NCI-H2227 treated with DMSO at 0.1 percent for 48 hours (cell line): Measurements from ENCODE around the gene ANAPC15.

ENCODE experiments used
- DNase-seq: peaks from one replicate; lab custom pipeline; 2025; lab: John Stamatoyannopoulos, UW

The ANAPC15 gene

DNA sequence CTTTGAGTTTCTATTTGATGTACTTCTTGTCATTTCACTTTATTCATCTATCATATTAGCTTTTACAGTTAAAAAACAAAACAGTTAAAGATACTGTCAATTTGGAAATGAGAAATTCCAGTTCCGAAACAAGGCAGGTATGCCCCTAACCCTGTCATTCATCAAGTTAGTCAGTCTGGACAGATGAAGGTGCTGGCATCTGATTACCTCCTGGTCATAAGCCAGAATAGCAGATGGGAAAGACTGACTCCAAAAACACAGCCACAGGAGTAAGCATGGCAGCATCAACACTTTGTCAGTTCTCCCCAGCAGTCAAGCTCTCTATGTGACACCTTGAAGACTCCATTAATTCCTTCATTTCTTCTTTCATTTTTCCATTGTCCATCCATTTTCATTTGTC lies 27.5 kb downstream of the ANAPC15 start:
- no peak for DNase-seq

DNA sequence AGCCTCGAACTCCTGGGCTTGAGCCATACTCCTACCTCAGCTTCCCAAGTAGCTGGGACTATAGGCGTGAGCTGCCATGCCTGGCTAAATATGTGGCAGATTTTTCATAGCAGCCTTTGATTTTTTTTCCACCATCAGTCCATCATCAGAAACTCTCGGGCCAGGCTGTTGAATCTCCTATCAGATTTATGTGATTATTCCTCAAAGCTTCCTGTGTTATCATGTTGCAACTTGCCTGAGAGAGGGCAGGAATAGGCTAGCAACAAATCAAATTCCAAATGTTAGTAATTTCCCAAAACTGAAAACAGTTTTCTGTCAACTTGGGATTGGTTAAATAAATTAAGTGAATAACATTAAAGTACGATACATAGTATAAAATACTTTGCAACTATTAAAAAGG lies 28.4 kb downstream of the ANAPC15 start:
- DNase-seq, result no peak

DNA sequence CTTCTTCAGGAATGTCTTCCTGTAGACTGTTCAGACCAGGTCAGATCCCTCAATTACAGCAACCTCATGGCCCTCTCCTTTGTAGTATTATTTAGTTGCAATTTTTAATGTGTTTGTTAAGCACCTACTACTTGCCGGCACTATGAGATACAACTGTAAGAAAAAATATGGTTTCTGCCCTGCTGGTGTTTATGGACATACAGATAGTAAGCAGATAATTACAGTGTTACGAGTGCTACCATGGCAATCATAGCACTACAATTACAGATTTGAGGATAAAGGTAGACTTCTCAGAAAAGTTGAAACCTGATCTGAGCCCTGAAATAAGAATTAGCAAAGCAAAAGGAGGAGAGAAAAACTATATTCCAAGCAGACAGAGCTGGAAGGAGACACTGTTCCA lies 29.1 kb downstream of the ANAPC15 start:
- peak; percentile 76 for DNase-seq

DNA sequence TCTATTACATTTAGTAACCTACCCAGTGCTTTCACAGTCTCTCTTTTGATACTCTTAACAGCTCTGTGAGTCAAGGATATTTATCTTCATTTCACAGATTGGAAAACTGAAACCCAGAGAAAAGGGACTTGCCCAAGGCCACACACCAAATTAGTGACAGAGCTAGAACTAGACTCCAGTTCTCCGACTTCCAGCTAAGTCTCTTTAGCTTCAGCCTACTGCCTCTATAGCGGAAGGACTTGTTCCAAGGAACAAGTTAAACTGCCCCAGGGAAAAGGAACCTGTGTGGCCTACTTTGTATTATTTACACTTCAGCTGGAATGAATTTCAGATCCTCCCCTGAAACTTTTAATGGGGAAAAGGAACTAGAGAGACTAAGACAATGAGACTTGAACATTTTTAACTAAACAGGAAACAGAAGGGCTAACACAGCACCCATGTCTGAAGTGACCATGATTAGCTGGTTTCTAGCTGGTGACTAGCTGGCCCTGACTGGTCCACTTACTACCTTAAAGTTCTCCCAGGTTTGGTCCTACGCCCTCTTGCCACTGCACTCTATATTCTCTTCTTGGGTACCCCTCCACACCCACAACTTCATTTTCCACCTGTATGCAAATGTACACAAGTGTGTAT lies 30.6 kb downstream of the ANAPC15 start:
- no peak for DNase-seq

DNA sequence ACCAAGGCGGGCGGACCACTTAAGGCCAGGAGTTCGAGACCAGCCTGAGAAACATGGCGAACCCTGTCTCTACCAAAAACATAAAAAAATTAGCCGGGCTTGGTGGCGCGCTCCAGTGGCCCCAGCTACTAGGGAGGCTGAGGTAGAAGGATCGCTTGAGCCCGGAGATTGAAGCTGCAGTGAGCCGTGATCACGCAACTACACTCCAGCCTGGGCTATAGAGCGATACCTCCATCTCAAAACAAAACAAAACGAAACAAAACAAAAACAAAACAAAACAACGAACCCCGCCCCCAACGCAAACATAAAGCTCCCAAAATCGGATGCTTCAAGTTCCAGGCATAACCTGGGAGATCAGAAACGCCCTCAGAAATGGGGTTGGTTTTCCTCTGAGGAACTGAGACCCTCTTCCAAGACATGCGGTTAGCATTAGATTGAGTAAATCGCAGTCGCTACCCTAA lies 31.3 kb downstream of the ANAPC15 start:
- no peak for DNase-seq

DNA sequence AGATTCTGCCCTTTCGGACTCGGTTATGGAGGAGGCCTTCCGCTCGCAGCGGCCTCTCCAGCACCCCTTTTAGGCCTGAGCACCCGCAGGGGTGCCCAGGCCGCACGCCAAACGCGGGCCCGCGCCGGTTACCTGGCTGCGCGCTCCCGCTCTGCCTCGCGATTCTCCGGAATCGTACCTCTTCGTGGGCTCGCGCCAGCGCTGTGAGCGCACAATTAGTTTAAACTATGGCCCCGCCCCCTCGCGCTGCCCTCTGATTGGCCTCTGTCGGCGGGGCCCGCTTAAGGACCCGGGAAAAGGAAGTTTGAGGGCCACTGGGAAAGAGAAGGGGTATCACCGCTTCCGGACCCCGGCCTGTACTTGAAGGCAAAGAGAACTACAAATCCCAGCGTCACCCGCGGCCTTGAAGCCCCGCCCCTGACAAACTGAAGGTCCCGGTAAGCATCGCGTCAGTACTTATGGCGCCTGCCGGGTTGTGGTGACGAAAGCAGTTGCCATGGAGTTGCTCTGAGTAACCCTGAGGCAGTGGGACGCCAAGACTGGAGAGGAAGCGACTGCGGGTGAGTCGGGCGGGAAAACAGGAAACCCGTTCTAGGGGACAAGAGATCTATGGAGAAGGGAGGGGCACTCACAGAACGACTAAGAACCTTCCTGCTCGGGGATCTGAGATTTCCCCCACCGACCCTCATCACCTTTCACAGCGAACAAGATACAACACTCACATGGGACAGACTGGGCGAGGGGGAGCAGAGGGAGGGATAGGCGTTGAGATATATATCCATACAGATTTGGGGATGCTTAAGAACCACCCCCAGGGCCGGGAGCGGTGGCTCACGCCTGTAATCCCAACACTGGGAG lies 31.9 kb downstream of the ANAPC15 start, which contains the start of the genes LRRC51 and NUMA1:
Gene LRRC51, plus strand, starts transcription at position 525 of the 858 bp plus-strand sequence. CDS start 8,234 bp downstream, outside the sequence.
Gene NUMA1, minus strand, starts transcription at position 217 of the 858 bp plus-strand sequence. CDS start 44,599 bp downstream, outside the sequence.
- DNase-seq, result peak; percentile 100

DNA sequence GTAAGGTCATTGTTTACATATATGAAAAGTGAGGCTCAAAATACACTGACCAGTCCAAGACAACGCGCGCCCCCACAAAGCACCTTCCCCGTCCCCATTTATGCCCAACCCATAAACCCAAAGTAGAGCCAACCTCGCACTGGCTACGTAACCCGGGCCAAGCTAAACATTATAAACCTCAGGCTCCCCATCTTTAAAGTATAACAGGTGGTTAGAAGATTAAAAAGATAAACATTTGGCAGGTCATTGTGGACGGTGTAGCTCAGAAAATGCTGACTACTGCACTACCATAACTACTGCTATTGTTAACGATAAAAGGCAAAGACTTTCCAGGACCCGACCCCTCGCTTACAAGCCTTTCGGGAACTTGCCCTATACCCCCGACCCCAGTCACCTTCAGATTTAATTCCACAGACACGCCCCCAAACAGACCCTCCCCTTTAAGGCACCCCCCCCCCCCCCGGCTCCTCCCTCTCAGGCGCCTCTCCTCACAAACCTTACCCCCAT lies 32.6 kb downstream of the ANAPC15 start:
- no peak for DNase-seq

DNA sequence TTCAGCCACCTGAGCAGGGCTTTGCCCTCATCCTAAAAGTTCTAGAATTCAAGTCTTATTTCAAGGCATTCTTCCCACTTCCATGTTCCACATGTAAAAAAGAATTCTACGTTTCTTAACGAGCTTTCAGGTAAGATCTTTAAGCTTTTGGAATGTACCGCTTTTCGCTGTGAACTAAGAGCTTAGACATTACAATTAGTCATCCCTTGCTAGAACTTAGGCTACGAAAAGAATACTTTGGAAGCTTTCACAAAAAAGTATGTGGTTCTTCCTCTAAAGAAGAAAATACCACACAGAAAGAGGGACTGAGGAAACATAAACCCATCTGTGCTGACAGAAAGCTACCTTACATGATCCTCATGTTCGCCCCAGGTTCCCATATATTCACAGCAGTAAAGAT lies 34.0 kb downstream of the ANAPC15 start:
- DNase-seq, result no peak

DNA sequence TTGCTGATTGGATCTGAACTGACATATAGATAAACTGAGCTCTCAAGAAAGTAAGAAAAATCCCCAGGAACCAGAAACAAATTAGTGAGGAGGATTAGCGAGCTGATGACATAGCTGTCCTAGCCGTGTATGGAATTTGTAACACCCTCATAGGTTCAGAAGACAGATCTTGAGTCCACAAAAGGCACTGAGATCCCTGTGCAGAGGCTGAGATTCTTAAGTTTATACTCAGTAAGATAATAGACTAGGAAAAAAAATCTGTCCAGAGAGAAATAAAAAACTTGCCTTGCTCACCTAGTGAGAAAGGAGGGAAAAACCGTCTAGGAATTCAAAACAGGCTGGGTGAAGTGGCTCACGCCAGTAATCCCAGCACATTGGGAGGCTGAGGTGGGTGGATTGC lies 36.7 kb downstream of the ANAPC15 start:
- no peak for DNase-seq

DNA sequence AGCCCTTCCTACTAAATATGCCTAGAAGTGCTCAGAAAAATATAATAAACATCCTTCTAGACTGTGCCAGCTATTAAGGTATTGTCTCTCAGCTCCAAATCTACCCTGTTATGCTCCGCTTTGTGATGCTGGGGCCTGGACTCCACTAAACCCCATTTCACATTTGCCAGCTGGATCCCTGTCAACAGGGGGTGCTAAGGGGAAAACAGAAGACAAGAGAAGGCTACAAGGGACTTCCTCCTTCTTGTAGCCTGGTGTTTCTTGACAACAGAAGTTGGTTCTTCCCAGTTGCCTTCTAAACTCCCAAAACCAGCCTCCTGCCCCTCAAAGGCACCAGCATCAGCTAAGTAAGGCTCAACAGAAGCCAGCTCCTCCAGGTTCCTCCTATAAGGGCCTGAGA lies 37.4 kb downstream of the ANAPC15 start:
- no peak for DNase-seq

DNA sequence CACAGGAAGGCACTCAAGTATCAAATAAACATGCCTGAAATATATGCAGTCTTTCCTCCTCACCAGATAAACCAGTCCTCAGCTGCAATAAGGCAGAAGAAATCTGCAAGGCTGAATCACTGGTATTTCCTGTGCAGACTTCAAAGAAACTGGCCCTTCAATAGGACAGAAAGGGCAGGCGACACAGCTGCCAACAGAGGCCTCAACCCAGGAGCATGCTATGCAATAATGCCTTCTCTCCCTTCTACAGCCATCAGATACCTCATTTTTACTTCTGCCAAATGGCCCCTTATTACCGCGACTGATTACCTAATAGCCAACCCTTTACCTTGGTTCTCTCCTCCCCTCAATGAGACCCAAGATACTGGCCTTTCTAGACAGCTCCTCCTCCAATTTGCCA lies 40.1 kb downstream of the ANAPC15 start:
- DNase-seq, result no peak

DNA sequence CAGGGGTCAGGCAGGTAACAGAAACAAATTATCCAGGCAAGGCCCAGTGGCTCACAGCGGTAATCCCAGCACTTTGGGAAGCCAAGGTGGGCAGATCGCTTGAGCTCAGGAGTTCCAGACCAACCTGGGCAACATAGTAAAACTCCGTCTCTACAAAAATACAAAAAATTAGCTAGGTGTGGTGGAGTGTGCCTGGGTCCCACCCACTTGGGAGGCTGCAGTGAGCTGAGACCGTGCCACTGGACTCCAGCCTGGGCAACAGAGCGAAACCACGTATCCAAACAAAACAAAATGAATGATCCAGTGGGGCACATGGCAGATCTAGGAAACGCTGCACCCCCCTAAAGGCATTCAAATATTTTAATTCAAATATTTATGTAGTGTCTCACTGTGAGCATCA lies 42.0 kb downstream of the ANAPC15 start:
- DNase-seq, result no peak

DNA sequence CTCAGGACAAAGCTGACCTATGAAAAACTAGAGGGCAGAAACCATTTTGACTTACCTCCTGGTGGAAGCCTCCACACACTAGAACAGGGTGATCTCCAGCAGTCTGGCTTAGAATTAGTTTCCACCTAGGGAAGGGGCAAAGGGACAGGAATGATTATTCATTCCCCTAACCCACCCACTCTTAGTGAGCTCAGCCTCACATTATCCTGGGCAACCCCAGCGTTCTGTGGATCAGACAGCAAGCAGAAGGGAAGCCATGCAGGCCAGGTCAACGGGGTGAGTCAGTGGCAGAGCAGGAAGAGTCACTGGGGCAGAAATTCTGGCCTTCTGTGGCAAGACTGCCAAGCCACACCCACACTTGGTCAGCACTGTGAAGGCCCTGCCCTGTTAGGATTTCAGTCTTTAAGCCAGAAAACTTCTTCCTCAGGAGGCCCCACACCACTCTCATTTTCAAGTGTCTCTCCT lies 42.7 kb downstream of the ANAPC15 start:
- DNase-seq, result no peak

DNA sequence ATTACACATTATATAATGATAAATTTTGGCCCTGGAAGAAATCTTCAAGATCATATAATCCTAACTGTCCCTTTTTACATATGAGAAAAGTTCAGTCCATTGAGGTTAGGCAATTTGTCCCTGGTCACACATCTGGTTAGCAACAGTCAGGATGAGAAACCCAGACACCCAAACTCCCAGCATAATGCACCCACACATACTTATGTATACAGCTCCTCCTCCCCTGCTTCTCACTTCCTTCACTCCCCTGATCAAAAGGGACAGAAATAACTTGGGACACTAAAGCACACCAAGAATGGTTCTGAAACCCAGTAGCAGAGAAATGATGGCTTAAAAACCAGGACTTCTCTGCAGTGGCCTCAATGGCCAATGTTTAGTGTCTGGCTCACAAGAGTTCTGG lies 43.3 kb downstream of the ANAPC15 start:
- DNase-seq, result no peak

DNA sequence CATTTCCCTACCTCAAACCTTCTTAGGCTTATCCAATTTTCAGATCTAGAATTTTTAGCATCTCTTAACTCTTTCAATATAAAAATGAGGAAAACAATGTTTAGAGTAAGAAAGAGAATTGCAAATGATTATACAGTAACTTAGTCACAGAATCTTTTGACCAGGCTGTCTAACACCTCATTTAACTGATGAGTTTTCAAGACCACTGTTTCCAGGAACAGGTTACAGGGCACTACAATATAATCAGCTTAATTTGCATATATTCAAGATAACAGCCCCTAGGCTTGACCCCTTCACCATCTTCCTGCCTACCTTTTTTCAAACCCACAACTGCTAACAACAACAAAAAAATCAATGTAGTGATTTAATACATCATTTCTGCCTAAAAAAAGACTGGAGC lies 44.8 kb downstream of the ANAPC15 start:
- no peak for DNase-seq

DNA sequence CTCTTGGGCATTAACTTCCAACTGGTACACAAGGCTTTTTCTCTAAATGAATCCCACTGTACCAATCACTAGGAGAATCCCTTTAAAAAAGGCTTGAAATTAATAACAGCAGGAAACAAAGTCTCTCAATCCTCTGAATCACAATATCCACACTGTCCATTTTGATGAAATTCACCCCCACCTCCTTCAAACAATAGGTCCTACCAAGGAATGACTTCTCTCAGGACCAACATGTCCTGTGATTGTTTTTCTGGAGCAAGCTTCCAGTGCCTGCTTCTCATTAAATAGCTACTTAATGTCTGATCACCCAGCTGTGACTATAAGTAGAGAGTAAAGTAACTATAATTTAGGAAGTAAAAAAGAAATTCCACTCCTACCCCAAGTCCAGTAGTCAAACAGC lies 45.2 kb downstream of the ANAPC15 start:
- DNase-seq, result no peak

DNA sequence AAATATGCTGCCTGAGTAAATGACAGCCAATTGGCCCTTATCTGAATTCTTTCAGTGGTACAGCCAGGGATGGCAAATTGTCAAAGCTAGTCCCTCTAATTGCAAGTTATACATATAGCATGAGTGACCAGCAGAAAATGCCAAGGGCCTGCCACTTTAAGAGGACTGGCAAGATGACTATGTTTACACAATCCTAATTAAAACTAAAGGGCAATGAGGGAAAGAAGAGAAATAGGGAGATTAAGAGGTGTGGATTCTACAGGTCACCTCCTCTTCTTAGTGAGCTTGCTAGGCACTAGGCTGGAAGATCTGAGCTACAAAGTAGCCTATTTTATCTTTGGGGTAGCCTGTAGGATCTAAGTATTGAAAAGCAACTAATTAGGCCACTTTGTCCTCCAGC lies 45.6 kb downstream of the ANAPC15 start:
- DNase-seq, result no peak

DNA sequence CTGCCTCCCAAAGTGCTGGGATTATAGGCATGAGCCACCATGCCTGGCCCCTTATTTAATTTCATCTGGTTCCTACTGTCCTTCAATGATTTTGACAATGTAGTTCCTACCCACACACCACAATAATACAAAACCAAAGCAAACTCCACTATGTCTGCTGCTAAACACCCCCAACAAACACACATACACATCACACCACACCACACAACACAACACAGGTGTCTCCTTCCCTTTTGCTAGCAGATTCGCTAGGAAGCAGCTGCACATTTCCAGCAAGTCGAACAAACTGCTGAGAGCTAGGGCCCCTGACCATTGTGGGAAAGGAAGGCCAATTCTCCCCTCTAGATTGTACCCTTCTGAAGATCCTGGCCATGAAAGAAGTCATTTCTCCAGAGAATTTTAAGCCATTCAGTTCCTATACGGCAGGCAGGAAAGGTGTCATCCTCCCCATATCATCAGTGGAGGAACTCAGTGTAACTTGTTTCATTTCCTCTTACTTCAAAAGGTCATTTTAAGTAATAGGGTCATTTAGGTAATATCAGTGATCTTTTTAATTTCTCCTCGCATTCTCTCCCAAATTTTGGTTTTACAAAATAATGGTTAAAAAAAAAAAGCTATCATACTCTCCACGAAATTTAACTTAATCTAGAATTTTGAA lies 50.6 kb downstream of the ANAPC15 start:
- DNase-seq, result no peak
